Raji (cell line): ENCODE data around the gene PPP1R13B.

ENCODE experiments used
- POLR2A ChIP-seq: IDR thresholded peaks from 2 replicates; pipeline ENCODE4 v1.6.1; 2011; ENCODE audit warnings: low read depth, low read length, control low read depth; ENCODE audit not compliant: insufficient read depth

The PPP1R13B gene

GRCh38 chr14:103712633-103713247 lies 134.6 kb downstream of the PPP1R13B start:
- peak; percentile 24; the same call in 1 of the 2 replicates for TF ChIP-seq POLR2A

DNA sequence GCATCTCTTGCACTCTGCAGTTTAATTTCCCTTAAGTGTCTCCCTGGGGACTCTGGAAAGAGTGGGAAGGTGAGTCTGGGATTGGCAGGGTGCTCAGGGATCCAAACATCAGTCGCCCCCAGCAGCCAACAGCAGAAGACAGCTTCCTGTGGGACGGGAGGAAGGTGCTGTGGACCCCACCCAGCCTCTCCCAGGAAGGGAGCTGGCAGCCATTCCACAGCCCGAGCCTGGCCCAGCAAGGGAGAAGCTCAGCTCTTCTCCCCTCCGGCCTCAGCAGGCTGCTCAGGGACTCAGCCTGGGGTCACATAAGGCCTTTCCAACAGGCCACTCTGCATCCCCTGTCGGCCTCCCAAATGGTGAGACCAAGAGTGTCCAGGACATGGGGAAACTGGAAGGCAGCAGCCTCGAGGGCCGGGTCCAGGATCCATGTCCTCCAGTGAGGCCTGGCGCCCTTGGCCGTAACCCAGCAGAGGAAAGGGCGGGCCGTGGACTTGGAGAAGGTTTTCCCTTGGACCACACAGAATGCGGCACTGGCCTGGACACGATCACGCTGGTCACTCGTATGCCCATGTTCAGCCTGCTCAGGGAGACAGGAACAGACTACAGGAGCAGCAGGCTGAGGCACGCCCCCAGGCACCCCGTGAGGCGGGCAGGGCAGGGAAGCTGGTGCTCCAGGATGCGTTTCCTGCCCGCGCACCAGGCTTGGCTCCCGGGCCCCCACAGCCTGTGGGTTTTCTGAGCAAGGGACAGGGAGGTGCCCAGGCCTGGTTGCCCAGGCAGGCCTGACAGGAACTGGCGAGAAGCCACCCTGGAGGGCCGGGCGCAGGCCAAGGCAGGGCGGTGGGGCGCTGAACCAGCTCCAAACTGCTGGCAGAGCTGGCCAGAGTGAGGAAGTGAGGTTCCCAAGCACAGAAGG lies 135.6 kb downstream of the PPP1R13B start:
- no peak for TF ChIP-seq POLR2A

- TF ChIP-seq POLR2A: no peak
Measured at GRCh38 chr14:103710771-103711377, 136.5 kb downstream of the PPP1R13B start.

DNA sequence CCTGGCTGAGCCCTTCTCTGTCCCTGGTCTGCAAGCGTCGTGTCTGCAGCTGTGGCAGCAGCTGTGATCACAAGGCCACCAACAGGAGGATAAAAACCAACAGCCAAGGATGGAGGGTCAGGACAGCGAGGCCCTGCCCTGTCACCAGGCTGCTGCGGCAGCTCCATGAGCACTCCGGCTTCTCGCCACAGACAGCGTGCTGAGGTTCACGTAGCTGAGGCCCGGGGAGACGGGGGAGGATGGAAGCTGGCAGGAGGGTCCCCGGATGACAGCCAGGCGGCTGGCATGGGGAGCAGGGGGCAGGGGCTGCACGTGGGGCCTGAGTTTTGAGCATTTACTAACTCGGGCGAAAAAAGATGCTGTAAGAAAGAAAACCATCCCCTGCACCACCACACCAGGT lies 137.6 kb downstream of the PPP1R13B start:
- no peak for TF ChIP-seq POLR2A

DNA sequence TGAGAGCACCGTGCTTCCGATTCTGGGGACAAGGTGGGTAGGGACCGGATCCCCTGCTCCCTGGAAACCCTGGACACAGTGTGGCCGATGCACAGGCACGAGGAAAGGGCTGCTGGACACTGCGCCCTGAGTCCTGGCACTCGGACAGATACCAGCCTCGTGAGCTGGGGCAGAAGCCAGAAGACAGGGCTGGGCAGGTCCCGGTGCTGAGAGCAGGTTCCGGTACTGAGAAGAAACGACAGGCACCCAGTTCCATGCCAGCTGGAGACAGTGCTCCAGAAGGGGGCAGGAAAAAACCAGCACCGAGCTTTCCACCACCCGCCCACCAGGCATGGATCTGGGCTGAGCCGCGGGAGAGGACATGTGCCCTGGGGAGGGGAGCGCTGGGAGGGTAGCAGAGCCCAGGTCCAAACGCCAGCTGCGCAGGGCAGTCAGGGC lies 138.6 kb downstream of the PPP1R13B start:
- no peak for TF ChIP-seq POLR2A

DNA sequence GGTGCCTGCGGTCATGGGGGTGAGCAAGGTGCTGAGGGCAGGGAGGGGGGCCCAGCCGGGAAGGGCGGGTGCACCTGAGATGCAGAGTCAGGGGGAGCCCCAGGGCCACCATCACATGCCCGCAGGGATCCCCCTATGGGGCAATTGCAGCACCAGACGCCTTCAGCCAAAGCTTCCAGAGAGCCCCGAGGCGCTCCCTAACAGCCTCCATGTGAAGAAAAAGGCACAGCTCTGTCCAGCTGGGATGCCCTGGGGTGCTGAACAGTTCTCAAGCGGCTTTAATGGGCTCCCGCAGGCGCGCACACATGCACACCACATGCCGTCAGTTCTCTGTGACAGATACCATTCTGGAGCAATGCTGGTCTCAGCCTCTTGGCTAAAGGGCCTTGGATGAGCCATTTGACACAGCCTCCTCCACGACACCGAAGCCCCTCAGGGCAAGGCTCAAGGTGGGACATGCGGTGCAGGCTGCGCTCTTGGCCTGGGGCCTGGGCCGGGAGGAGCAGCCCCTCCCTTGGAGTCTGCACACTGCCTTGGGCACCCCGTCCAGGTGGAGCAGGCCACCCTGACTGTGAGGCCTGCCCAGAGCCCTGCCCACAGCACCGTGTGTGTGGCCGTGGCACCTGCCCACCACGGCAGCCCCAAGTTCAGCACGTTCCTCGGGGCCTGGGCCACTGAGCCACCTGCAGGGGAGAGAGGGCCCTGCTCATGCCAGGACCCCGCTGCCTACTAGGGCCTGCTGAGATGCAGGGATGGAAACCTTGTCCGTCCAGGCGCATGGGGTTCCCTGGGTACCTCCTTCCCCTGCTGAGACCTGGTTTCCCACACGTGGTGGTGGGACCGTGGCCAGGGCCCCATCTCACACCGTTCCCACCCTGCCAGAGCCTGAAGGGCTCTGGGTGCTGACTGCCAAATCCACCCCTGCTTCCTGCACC lies 139.8 kb downstream of the PPP1R13B start:
- no peak for TF ChIP-seq POLR2A

- TF ChIP-seq POLR2A: no peak
Measured at GRCh38 chr14:103706551-103707328, 140.6 kb downstream of the PPP1R13B start.

DNA sequence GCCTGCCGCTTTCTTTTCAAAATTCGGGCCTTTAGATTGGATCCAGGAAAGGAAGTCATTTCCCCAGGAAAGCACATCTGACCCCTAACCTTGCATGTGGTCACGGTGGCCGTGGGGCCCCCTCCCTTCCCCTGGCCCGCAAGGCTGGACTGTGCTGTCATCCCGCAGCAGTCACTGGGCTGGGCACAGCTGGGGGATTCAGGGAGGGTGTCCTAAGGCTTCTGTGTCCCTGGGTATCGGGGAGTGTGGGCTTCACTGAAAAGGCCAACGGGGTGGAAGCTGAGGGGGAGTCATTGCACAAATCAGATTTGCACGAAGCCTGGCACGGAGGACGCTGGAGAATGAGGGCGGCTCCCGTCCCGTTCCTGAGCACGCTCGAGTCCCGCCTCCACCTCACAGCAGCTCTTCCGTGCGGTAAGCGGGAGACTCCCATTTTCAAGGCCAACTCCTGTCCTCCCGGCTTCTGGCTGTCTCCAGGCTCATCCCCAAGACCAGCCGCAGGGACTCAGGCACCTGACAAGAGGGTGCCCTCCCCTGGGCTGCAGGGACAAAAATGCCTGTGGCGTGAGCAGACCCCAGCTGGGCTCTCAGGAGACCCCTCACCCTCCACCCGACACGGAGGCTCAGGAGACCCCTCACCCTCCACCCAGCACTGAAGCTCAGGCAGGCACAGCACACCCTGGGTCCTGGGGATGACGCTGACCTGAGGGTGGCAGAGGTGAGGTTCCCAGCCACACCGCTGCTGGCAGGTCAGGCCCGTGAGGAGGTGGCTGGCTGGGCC lies 141.7 kb downstream of the PPP1R13B start:
- no peak for TF ChIP-seq POLR2A

DNA sequence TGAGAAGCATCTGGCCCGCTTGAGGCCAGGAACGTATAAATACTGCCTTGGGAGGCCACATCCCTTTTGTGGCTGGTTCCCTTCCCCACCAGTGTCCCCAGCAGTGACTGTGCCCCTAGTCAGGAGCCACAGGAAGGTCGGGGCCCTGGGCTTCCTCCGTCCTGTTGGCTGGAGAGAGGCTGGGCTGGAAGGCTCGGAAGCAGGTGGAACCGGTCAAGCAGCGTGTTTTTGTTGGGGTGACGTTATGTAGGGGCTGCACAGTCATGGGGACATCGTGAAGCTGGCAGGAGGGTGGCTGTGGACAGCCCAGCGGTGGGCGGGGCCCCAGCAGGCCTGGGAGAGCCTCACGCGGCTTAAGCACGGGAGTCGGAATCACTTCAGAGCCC lies 142.3 kb downstream of the PPP1R13B start:
- no peak for TF ChIP-seq POLR2A

- no peak for TF ChIP-seq POLR2A
Measured at GRCh38 chr14:103704708-103705107, 142.7 kb downstream of the PPP1R13B start.

DNA sequence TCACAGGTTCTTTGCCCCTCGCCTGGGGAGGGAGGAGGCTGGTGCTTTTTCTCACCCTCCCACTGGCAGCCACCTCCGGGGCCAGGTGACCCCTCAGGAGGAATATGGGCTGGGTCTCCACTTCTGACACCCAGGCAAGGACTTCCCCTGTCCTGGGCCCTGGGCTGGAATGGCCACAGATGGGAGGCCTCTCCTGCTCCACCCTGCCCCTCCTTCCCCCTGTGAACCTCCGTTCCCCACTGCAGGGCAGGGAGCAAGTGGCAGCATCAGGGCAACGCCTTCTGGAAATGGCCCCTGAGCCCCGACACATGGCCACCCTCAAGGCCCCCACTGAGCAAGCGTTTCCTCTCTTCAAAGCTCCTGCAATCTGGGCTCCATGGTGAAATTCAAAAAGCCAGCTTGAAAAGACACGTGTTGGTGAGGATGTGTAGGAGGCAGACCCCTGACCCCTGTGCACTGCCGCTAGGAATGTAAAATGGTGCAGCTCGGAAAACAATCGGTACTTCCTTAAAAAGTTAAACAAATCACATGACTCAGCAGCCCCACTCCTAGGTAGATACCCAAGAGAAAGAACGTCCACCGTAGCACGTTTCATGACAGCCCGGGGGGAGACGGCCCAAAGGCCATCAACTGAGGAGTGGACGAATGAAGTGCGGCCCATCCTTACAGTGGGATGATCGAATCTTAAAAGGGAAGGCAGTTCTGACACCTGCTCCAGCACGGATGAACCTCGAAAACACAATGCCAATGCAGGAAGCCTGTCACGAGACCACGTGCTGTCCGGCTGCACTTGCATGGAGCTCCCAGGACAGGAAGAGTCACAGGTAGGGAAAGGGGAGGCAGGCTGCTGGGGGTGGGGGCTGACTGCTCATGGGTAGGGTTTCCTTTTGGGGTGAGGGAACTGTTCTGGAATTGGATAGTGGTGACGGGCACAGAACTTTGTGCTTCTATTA lies 143.7 kb downstream of the PPP1R13B start:
- no peak for TF ChIP-seq POLR2A
